ENCODE data around the gene UBA3. TPM values are rescaled to one million over a fixed set of nuclear protein-coding genes. Genes with fewer than 3 reads are reported as not detected.

UBA3 gene
- total and polyA plus RNA-seq, 10 of the 15 experiments (the other 5 are each of a cell fraction or from before 2014, with no cell fraction given), result 72.9 to 131 (median 102) TPM

DNA sequence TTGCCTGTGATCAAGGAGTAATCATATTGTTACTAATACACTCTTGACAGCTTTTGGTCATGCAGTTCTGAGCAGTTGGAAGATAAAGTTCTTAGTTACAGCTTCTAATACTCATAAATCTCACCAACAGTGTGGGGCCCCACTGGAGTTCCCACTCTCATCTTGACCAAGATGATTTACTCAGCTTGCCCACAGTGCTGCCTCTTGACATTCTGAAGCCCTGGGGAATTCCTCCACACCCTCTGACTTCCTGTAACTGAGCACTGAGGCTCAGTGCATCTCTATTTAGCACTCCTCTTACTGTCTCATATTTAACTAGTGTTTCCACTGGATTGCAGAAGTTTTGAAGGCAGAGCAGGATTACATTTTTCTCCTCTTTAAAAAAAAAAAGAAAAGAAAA, 2.6 kb upstream of the UBA3 start:
- BruUV-seq (replicated peaks), result no TSS peak
- TF ChIP-seq, protein P1, sequence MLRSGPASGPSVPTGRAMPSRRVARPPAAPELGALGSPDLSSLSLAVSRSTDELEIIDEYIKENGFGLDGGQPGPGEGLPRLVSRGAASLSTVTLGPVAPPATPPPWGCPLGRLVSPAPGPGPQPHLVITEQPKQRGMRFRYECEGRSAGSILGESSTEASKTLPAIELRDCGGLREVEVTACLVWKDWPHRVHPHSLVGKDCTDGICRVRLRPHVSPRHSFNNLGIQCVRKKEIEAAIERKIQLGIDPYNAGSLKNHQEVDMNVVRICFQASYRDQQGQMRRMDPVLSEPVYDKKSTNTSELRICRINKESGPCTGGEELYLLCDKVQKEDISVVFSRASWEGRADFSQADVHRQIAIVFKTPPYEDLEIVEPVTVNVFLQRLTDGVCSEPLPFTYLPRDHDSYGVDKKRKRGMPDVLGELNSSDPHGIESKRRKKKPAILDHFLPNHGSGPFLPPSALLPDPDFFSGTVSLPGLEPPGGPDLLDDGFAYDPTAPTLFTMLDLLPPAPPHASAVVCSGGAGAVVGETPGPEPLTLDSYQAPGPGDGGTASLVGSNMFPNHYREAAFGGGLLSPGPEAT (IDR thresholded peaks at IDR 0.05; ENCODE audit: low read depth), result peak; percentile 85
- TF ChIP-seq, protein P2, sequence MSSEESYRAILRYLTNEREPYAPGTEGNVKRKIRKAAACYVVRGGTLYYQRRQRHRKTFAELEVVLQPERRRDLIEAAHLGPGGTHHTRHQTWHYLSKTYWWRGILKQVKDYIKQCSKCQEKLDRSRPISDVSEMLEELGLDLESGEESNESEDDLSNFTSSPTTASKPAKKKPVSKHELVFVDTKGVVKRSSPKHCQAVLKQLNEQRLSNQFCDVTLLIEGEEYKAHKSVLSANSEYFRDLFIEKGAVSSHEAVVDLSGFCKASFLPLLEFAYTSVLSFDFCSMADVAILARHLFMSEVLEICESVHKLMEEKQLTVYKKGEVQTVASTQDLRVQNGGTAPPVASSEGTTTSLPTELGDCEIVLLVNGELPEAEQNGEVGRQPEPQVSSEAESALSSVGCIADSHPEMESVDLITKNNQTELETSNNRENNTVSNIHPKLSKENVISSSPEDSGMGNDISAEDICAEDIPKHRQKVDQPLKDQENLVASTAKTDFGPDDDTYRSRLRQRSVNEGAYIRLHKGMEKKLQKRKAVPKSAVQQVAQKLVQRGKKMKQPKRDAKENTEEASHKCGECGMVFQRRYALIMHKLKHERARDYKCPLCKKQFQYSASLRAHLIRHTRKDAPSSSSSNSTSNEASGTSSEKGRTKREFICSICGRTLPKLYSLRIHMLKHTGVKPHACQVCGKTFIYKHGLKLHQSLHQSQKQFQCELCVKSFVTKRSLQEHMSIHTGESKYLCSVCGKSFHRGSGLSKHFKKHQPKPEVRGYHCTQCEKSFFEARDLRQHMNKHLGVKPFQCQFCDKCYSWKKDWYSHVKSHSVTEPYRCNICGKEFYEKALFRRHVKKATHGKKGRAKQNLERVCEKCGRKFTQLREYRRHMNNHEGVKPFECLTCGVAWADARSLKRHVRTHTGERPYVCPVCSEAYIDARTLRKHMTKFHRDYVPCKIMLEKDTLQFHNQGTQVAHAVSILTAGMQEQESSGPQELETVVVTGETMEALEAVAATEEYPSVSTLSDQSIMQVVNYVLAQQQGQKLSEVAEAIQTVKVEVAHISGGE (CRISPR knock-in tag; IDR thresholded peaks at IDR 0.05), result no peak
- TF ChIP-seq CBX3 (IDR thresholded peaks at IDR 0.05; ENCODE audit: borderline replicate concordance, low read depth) (no peak), ZZZ3 (IDR thresholded peaks at IDR 0.05; ENCODE audit: control insufficient read depth, insufficient read length, low read depth) (no peak), CBX5 (IDR thresholded peaks at IDR 0.05; ENCODE audit: low read depth) (0 out of 2 replicates have a peak, but pooled peaks have one; percentile 84), NFIC (IDR thresholded peaks at IDR 0.05; ENCODE audit: low read depth, low read length) (peak; percentile 87), TCF7 (IDR thresholded peaks at IDR 0.05; ENCODE audit: borderline replicate concordance) (no peak), CHD1 (IDR thresholded peaks at IDR 0.05; ENCODE audit: low read depth, low read length) (0 out of 2 replicates have a peak, but pooled peaks have one; percentile 48), MXI1 (IDR thresholded peaks at IDR 0.05; ENCODE audit: low read depth, low read length) (peak; percentile 77)
- TF ChIP-seq, protein P3, sequence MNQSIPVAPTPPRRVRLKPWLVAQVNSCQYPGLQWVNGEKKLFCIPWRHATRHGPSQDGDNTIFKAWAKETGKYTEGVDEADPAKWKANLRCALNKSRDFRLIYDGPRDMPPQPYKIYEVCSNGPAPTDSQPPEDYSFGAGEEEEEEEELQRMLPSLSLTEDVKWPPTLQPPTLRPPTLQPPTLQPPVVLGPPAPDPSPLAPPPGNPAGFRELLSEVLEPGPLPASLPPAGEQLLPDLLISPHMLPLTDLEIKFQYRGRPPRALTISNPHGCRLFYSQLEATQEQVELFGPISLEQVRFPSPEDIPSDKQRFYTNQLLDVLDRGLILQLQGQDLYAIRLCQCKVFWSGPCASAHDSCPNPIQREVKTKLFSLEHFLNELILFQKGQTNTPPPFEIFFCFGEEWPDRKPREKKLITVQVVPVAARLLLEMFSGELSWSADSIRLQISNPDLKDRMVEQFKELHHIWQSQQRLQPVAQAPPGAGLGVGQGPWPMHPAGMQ (IDR thresholded peaks at IDR 0.05; ENCODE audit: borderline replicate concordance), result no peak
- TF ChIP-seq, protein P4, sequence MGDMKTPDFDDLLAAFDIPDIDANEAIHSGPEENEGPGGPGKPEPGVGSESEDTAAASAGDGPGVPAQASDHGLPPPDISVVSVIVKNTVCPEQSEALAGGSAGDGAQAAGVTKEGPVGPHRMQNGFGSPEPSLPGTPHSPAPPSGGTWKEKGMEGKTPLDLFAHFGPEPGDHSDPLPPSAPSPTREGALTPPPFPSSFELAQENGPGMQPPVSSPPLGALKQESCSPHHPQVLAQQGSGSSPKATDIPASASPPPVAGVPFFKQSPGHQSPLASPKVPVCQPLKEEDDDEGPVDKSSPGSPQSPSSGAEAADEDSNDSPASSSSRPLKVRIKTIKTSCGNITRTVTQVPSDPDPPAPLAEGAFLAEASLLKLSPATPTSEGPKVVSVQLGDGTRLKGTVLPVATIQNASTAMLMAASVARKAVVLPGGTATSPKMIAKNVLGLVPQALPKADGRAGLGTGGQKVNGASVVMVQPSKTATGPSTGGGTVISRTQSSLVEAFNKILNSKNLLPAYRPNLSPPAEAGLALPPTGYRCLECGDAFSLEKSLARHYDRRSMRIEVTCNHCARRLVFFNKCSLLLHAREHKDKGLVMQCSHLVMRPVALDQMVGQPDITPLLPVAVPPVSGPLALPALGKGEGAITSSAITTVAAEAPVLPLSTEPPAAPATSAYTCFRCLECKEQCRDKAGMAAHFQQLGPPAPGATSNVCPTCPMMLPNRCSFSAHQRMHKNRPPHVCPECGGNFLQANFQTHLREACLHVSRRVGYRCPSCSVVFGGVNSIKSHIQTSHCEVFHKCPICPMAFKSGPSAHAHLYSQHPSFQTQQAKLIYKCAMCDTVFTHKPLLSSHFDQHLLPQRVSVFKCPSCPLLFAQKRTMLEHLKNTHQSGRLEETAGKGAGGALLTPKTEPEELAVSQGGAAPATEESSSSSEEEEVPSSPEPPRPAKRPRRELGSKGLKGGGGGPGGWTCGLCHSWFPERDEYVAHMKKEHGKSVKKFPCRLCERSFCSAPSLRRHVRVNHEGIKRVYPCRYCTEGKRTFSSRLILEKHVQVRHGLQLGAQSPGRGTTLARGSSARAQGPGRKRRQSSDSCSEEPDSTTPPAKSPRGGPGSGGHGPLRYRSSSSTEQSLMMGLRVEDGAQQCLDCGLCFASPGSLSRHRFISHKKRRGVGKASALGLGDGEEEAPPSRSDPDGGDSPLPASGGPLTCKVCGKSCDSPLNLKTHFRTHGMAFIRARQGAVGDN (IDR thresholded peaks at IDR 0.05), result peak; percentile 81

More for the DNA sequence above, 2.6 kb upstream of the UBA3 start:
- peak; percentile 31 for FAIRE-seq
- Histone ChIP-seq H3K9ac (ENCODE audit: control insufficient read depth, insufficient read depth, low read length) (peak overlapping the region; percentile 40), H3K36me3 (ENCODE audit: control insufficient read depth in 2 of 2, insufficient read depth in 2 of 2, low read length in 1 of 2) (no peaks in the 10 kb centered on the region), H3K79me2 (ENCODE audit: control insufficient read depth, insufficient read depth, low read length) (peaks cover 59% of the 10 kb centered on the region), H3K4me1 (ENCODE audit: control insufficient read depth, insufficient read depth, low read length) (peaks cover 31% of the 10 kb centered on the region), H3K27me3 (replicated peaks in 1 of 2; ENCODE audit: control insufficient read depth in 2 of 2, insufficient read depth in 2 of 2, low read length in 1 of 2) (no peaks in the 10 kb centered on the region), H3K4me3 (peak overlapping the region; percentile 23; the same call in 1 of the 2 replicates), H3K4me2 (ENCODE audit: control insufficient read depth, insufficient read depth) (peak overlapping the region; percentile 87), H3K9me3 (replicated peaks; ENCODE audit: control insufficient read depth, insufficient read depth, low read length) (no peaks in the 10 kb centered on the region), H2AFZ (ENCODE audit: control insufficient read depth, low read depth, low read length) (no peak overlapping the region; the same call in 1 of the 2 replicates), H3K27ac (ENCODE audit: control insufficient read depth, insufficient read depth) (peak overlapping the region; percentile 75), H4K20me1 (ENCODE audit: control insufficient read depth, insufficient read depth) (no peaks in the 10 kb centered on the region)
- intact Hi-C loops (cut with micrococcal nuclease; ENCODE audit: unreplicated experiment) (loop anchor here (5.0 to 10.0 kb wide), 2 partner anchors 119 to 1428 kb away; partner anchors contain the start of gene SUCLG2), in situ Hi-C loops (cut with MboI) (no loop called here)
- SMC1A ChIA-PET (ENCODE audit: uncharacterized antibody, unreplicated experiment), result interaction anchor here (0.8 to 19.6 kb wide), 8 partner anchors 10 to 120 kb away, joined by 3 to 234 read pairs (median 6); partner anchors contain the start of gene TMF1
- peak; percentile 92 for DNase-seq (ENCODE audit: low read depth, low spot score)
- RAD21 ChIA-PET (ENCODE audit: unreplicated experiment), result interaction anchor here (0.6 to 16.7 kb wide), 8 partner anchors 11 to 224 kb away, joined by 3 to 152 read pairs (median 4); partner anchors contain the start of gene TMF1
- CTCF ChIA-PET, result interaction anchor here (0.8 to 2.8 kb wide), 9 partner anchors 9 to 222 kb away, joined by 3 to 7 read pairs (median 5); partner anchors contain the start of gene TMF1
- POLR2A ChIA-PET, result interaction anchor here (0.6 to 4.2 kb wide), 7 partner anchors 9 to 203 kb away, joined by 3 to 14 read pairs (median 4); partner anchors contain the start of gene TMF1
- ATAC-seq, result peak; percentile 64
